H7 (cell line): ENCODE measurements around the gene C16orf74. TPM values are rescaled to one million over a fixed set of nuclear protein-coding genes. Genes with fewer than 3 reads are reported as not detected.

Experiments used
- DNase-seq: peaks from one replicate; pipeline ENCODE4 v3.0.0; 2012
- H3K27me3 ChIP-seq: 2 replicates; pipeline ENCODE4 v1.6.0; 2011; ENCODE audit warnings: mild to moderate bottlenecking, low read length; ENCODE audit not compliant: control insufficient read depth, insufficient read depth
- H3K36me3 ChIP-seq: replicated peaks from 2 replicates; pipeline ENCODE4 v1.5.1; 2011; ENCODE audit warnings: low read length; ENCODE audit not compliant: control insufficient read depth, insufficient read depth
- H3K4me3 ChIP-seq: 2 replicates; pipeline ENCODE4 v1.5.1; 2011; ENCODE audit warnings: low read depth, mild to moderate bottlenecking, control low read depth, low read length, moderate library complexity; ENCODE audit not compliant: insufficient read depth
- total RNA-seq: library from RNA; depleted of rRNA; stranded (reverse); fragments of >200 nt; shearing (Covaris generic); gene quantifications from 2 replicates; pipeline ENCODE4 v1.2.3, GENCODE V29; 2014

Gene C16orf74
- total RNA-seq, 1 experiment from 2014 or later = 7.2 TPM

DNA sequence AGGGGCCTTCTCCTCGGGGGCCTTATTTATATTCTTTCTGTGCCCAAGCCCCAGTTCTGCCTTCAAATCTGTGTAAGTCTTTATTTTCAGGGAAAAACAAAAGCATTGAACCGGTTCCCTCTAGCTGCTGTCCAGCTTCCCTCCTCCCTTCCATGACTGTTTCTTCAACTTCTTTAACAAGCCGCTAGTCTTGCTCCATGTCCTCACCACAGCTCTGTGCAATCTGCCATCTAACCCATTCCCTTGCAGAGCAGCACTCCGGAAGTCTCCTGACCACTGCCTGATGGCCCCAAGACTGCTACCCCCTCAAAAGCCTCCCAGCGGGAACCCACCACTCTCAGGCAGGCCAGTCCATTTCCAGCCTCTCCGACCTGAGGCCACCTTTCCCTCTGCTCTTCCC, 31.6 kb upstream of the C16orf74 start:
- H3K4me3 ChIP-seq = no peak overlapping the region
- no peaks in the 10 kb centered on the region for H3K27me3 ChIP-seq
- H3K36me3 ChIP-seq = peaks cover 26% of the 10 kb centered on the region
- no peak for DNase-seq

DNA sequence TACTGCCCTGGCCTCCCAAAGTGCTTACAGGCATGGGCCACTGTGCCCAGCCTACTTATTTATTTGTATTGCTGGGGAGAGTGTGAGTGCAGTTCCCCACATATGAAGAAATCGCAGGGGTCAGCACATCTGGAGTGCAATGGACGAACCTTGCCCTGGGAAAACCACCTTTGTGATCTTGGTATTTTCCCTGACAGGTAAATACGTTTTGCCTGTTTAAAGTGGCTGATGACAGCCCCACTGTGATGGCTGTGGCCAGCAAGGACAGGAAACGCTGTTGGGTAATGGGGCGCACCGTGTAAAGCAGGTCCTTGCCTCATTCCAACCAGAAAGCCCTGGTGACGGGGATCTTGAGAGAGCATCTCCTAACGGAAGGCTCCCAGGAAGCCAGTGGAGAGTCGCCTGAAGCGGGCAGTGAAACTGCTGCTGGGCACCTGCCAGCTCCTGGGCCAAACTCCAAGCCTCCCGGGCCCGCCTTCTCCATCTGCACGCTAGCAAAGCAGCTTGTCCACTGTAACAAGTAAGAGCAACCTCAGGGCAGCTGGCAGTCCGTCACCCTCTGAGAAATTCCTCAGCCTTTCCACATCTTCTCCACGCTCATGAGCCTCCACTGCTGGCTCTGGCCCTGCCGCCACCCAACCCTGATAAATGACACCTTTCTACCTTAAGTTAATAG, 30.9 kb upstream of the C16orf74 start:
- no peak for DNase-seq
- no peaks in the 10 kb centered on the region for H3K27me3 ChIP-seq
- no peak overlapping the region for H3K4me3 ChIP-seq
- peaks cover 24% of the 10 kb centered on the region for H3K36me3 ChIP-seq

- H3K4me3 ChIP-seq = no peak overlapping the region
- no peaks in the 10 kb centered on the region for H3K27me3 ChIP-seq
- peaks cover 22% of the 10 kb centered on the region for H3K36me3 ChIP-seq
- no peak for DNase-seq
Measured at GRCh38 chr16:85781156-85781555, 30.3 kb upstream of the C16orf74 start.

DNA sequence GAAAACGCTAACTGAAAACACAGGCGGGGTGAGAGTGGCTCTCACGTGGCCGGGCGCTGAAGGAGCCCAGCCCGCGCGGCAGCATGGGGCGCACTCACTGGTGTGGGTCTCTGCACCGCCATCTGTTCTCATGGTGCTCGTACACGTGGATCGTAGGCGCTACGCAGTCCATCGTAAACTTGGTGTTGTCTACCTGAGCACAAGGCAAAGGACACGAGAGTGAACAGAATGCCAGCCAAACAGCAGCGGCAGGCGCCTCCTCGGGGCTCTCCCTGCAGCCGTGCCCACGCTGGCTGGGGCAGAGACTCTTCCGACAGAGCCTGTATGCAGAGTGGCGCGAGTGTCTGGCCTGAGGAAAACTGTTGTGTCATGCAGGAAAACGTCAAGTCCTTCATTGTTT, 29.4 kb upstream of the C16orf74 start:
- Histone ChIP-seq H3K36me3 (peaks cover 22% of the 10 kb centered on the region), H3K4me3 (no peak overlapping the region), H3K27me3 (no peaks in the 10 kb centered on the region)
- DNase-seq = no peak

DNA sequence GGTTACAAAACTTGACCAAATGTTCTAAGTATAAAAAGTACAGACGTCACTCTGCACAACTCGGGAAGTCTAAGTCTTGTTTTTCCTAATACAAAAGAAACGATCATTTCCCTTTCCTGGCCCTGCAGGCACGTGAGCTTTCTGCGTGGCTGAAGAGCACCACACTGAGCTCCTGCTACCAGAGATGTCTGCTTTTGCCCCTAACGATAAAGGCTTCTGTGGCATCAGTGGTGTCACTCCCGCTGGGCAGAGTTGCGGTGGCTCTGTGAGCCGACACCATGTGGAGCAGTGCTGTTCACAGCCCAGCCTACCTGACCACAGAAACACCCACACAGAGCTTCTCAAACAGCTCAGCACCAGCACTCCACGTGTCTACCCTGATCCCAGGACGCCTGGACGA, 28.0 kb upstream of the C16orf74 start:
- peaks cover 22% of the 10 kb centered on the region for H3K36me3 ChIP-seq
- H3K4me3 ChIP-seq = no peak overlapping the region
- H3K27me3 ChIP-seq = no peaks in the 10 kb centered on the region
- DNase-seq = no peak

GRCh38 chr16:85777583-85778310, 26.9 kb upstream of the C16orf74 start:
- DNase-seq = no peak
- no peaks in the 10 kb centered on the region for H3K27me3 ChIP-seq
- H3K36me3 ChIP-seq = peaks cover 22% of the 10 kb centered on the region
- no peak overlapping the region for H3K4me3 ChIP-seq

GRCh38 chr16:85774811-85775210, 23.9 kb upstream of the C16orf74 start:
- Histone ChIP-seq H3K27me3 (no peaks in the 10 kb centered on the region), H3K36me3 (peaks cover 10% of the 10 kb centered on the region), H3K4me3 (no peak overlapping the region)
- DNase-seq = no peak

GRCh38 chr16:85774136-85774535, 23.2 kb upstream of the C16orf74 start:
- Histone ChIP-seq H3K36me3 (peaks cover 5% of the 10 kb centered on the region), H3K27me3 (no peaks in the 10 kb centered on the region), H3K4me3 (no peak overlapping the region)
- no peak for DNase-seq

GRCh38 chr16:85773044-85773443, 22.1 kb upstream of the C16orf74 start:
- no peak overlapping the region for H3K4me3 ChIP-seq
- DNase-seq = no peak
- H3K27me3 ChIP-seq = no peaks in the 10 kb centered on the region
- H3K36me3 ChIP-seq = no peaks in the 10 kb centered on the region

DNA sequence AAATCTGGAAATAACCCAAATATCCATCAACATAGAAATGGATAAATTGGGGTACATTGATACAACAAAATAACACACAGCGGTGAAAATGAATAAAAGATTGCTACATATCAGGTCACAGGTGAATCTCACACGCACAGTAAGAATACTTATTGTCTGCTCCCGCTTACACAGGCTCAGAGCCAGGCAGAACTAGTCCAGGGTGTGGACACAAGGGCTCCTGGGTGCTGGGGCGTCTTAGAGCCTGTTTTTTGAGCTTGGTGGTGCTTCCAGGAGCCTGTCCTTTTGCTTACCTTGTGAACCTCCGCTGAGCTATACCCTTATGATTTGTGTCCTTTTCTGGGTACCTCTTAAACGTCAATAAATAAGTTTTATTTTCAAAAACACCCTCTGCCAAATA, 19.8 kb upstream of the C16orf74 start:
- DNase-seq = no peak
- H3K27me3 ChIP-seq = no peaks in the 10 kb centered on the region
- no peak overlapping the region for H3K4me3 ChIP-seq
- no peaks in the 10 kb centered on the region for H3K36me3 ChIP-seq

DNA sequence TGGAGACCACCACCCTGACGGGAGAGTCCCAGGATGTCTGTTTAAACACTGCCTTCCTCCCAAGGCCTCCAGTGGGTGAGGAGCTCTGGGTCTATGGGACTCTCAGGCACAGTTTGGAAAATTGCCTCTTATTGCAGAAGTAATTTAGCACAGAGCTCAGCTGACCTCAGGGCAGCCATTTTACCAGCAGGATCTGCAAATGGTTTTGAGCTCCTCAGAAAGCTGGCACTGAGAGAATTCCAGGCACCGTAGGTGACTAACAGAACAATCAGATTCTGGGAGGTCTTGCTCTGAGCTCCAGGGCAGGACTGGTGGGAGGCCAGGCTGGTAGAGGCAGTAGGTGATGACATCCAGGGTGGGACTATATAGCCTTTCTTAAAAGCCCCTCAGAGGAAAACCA, 17.3 kb upstream of the C16orf74 start:
- H3K27me3 ChIP-seq = no peaks in the 10 kb centered on the region
- peak; percentile 73 for DNase-seq
- no peaks in the 10 kb centered on the region for H3K36me3 ChIP-seq
- H3K4me3 ChIP-seq = no peak overlapping the region

DNA sequence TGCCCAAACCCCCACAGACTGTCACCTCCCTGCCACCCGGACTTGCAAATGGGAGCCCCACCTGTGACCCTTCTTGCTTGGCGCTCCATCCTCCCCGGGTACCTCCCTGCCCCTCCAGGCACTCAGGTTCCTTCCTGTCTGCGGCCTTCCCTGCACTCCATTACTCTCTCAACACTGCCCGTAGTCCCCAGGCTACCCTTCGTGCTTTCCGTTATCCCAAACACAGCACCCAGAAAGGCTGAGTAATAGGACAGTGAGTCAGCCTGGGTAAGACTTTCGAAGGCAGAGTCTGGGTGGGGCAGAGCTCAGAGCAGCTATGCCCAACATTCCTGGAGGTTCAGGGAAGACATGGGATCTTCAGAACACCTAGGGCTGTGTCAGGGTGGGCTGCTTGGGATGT, 16.6 kb upstream of the C16orf74 start:
- Histone ChIP-seq H3K4me3 (no peak overlapping the region), H3K36me3 (no peaks in the 10 kb centered on the region), H3K27me3 (no peaks in the 10 kb centered on the region)
- DNase-seq = no peak

DNA sequence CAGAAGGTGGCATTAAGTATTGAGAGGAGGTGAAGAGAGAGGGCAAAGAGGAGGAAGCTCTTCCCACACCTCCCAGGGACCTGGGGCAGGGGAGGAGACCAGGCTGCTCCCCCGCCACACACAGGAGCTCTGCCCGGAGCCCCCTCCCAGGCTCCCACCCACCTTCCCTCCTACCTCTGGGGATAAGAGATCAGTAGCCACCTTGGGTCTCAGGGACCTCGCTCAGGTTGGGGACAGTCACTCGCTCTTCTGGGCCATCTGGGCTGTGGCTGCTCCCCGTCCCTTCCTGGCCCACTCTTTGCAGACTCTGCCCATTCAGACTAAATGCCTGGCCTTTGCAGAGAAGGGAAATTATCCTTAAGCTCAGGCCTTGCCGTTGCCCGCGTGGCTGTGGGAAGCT, 14.9 kb upstream of the C16orf74 start:
- H3K27me3 ChIP-seq = no peaks in the 10 kb centered on the region
- H3K4me3 ChIP-seq = no peak overlapping the region
- DNase-seq = no peak
- H3K36me3 ChIP-seq = no peaks in the 10 kb centered on the region

GRCh38 chr16:85765211-85765610, 14.3 kb upstream of the C16orf74 start:
- no peaks in the 10 kb centered on the region for H3K36me3 ChIP-seq
- no peak overlapping the region for H3K4me3 ChIP-seq
- no peak for DNase-seq
- H3K27me3 ChIP-seq = no peaks in the 10 kb centered on the region

GRCh38 chr16:85763616-85764015, 12.7 kb upstream of the C16orf74 start:
- no peak for DNase-seq
- Histone ChIP-seq H3K4me3 (no peak overlapping the region), H3K27me3 (no peaks in the 10 kb centered on the region), H3K36me3 (no peaks in the 10 kb centered on the region)
